Mesothelial cell of epicardium (in vitro differentiated cells): ENCODE measurements around the gene MIS18BP1. TPM values are rescaled to one million over a fixed set of nuclear protein-coding genes. Genes with fewer than 3 reads are reported as not detected.

Experiments used
- DNase-seq, 2 experiments: peaks; one replicate each; pipeline ENCODE4 v3.0.0; 2021; ENCODE audit warnings: low spot score in 2 of 2; ENCODE audit not compliant: unreplicated experiment in 2 of 2
- H3K27ac Mint-ChIP-seq: 2 replicates; pipeline ENCODE4 v1.8.0; 2021; ENCODE audit warnings: mixed read lengths
- H3K27me3 Mint-ChIP-seq: 2 replicates; pipeline ENCODE4 v1.8.0; 2021; ENCODE audit warnings: low read depth, mixed read lengths
- H3K36me3 Mint-ChIP-seq: 2 replicates; pipeline ENCODE4 v1.8.0; 2021; ENCODE audit warnings: mixed read lengths
- H3K4me1 Mint-ChIP-seq: 2 replicates; pipeline ENCODE4 v1.8.0; 2021; ENCODE audit warnings: mixed read lengths
- H3K4me3 Mint-ChIP-seq: 2 replicates; pipeline ENCODE4 v1.8.0; 2021; ENCODE audit warnings: mild to moderate bottlenecking, moderate library complexity, mixed read lengths
- H3K9me3 Mint-ChIP-seq: 2 replicates; pipeline ENCODE4 v1.8.0; 2021; ENCODE audit warnings: mixed read lengths
- CTCF ChIP-seq: fragments of 200-600 bp; sonication (generic); IDR thresholded peaks from one replicate; pipeline ENCODE4 v1.5.0; 2021; ENCODE audit warnings: antibody characterized with exemption; ENCODE audit not compliant: unreplicated experiment
- total RNA-seq: library from RNA; stranded (reverse); gene quantifications from 3 replicates; pipeline ENCODE4 v1.2.1, GENCODE V29; 2021

MIS18BP1 gene
- total RNA-seq, 1 donor from 2014 or later = 42.0 TPM

DNA sequence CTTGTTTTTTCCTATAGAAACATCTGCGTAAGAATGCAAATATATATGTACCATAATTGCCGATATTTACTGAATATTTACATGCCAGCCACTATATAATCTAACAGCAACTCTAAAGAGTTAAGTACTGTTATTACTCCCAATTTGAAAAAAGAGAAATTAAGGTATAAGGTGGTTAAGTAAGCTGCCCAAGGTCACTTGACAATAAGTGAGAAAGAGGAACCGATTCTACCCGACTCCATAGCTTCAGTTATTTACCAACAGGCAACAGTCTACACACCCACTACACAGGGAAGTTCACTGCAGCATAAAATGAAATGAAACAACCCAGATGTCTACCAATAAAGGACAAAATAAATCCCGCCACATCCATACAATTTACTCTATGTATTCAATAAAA, 1.1 kb downstream of the MIS18BP1 start:
- peaks cover under 1% of the 10 kb centered on the region for H3K9me3 Mint-ChIP-seq
- DNase-seq = no peak
- H3K36me3 Mint-ChIP-seq = no peaks in the 10 kb centered on the region
- H3K27me3 Mint-ChIP-seq = peaks cover 5% of the 10 kb centered on the region
- TF ChIP-seq CTCF = no peak
- peak overlapping the region; percentile 87 for H3K27ac Mint-ChIP-seq
- peak overlapping the region; percentile 87 for H3K4me3 Mint-ChIP-seq
- peaks cover 17% of the 10 kb centered on the region for H3K4me1 Mint-ChIP-seq

GRCh38 chr14:45249856-45250575, 3.0 kb downstream of the MIS18BP1 start:
- no peak for TF ChIP-seq CTCF
- Mint-ChIP-seq H3K27me3 (peaks cover 3% of the 10 kb centered on the region), H3K27ac (peak overlapping the region; percentile 84), H3K9me3 (no peaks in the 10 kb centered on the region), H3K36me3 (no peaks in the 10 kb centered on the region), H3K4me3 (peak overlapping the region; percentile 15), H3K4me1 (peaks cover 17% of the 10 kb centered on the region)
- no peak for DNase-seq

DNA sequence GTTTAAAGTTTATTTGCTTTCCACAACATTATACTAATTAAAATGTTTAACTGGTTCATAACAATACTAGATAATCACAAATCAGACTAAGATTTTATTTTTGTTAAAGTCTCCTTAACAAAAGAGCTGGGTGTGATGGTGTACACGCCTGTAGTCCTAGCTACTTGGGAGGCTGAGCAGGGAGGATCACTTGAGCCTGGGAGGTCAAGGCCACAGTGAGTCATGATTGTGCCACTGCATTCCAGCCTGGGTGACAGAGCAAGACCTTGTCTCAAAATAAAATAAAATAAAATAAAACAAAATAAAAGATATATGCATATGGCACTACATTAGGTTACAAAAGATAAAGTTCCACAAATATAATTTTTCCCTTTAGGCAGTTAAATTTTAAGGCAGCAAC, 5.6 kb downstream of the MIS18BP1 start:
- Mint-ChIP-seq H3K27me3 (no peaks in the 10 kb centered on the region), H3K4me1 (peaks cover 17% of the 10 kb centered on the region), H3K36me3 (no peaks in the 10 kb centered on the region), H3K27ac (no peak overlapping the region), H3K4me3 (no peak overlapping the region), H3K9me3 (no peaks in the 10 kb centered on the region)
- no peak for TF ChIP-seq CTCF
- DNase-seq = no peak

GRCh38 chr14:45246691-45247090, 6.3 kb downstream of the MIS18BP1 start:
- Mint-ChIP-seq H3K9me3 (no peaks in the 10 kb centered on the region), H3K36me3 (no peaks in the 10 kb centered on the region), H3K27me3 (no peaks in the 10 kb centered on the region), H3K4me1 (peaks cover 14% of the 10 kb centered on the region), H3K27ac (no peak overlapping the region), H3K4me3 (no peak overlapping the region)
- TF ChIP-seq CTCF = no peak
- no peak for DNase-seq

DNA sequence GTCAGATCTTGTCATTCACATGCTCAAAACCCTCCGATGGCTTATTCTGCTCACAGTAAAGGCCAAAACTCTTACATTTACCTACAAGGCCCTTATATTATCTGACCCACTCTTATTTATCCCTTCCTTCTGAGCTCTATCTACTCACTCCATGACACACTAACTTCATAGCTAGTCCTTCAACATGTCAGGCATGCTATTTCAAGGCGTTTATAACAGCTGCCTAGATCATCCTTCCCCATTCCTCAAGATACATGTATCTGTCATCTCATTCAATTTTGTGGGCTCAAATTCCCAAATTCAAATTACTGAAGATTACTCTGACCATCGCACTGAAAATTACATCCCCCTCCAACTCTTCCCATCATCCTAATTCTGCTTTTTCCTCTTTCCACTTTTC, 6.9 kb downstream of the MIS18BP1 start:
- no peak for TF ChIP-seq CTCF
- Mint-ChIP-seq H3K27me3 (no peaks in the 10 kb centered on the region), H3K9me3 (no peaks in the 10 kb centered on the region), H3K27ac (no peak overlapping the region), H3K4me1 (peaks cover 9% of the 10 kb centered on the region), H3K36me3 (peaks cover 2% of the 10 kb centered on the region), H3K4me3 (no peak overlapping the region)
- DNase-seq = no peak
